Neural cell (in vitro differentiated cells): ENCODE results near the gene ISLR2.
"Not testable (repeated sequence)": the region's sequence is repeated elsewhere in the genome, so short reads cannot be mapped to it uniquely, and the experiment has no call there.

ENCODE experiments used
- CTCF ChIP-seq: fragments of 450-650 bp; IDR thresholded peaks from 2 replicates; pipeline ENCODE4 v1.5.1; 2014; ENCODE audit warnings: antibody characterized with exemption, mild to moderate bottlenecking, moderate library complexity; ENCODE audit not compliant: poor library complexity, severe bottlenecking
- EP300 ChIP-seq: fragments of 450-650 bp; conservative IDR thresholded peaks from 2 replicates; pipeline ENCODE4 v1.6.1; 2014; ENCODE audit warnings: antibody characterized with exemption, mild to moderate bottlenecking, moderate library complexity; ENCODE audit not compliant: poor library complexity, severe bottlenecking
- EZH2 ChIP-seq: fragments of 200-600, 300-800 bp; shearing (Covaris generic), sonication (generic); IDR thresholded peaks from 2 replicates; pipeline ENCODE4 v1.6.1; 2014; ENCODE audit warnings: antibody characterized with exemption, low read length, borderline replicate concordance, mild to moderate bottlenecking; ENCODE audit not compliant: insufficient read depth, poor library complexity, severe bottlenecking
- MXI1 ChIP-seq: fragments of 450-650 bp; conservative IDR thresholded peaks from 2 replicates; pipeline ENCODE4 v1.6.1; 2014; ENCODE audit warnings: antibody characterized with exemption, mild to moderate bottlenecking; ENCODE audit not compliant: poor library complexity, severe bottlenecking
- POLR2AphosphoS5 ChIP-seq: IDR thresholded peaks from 2 replicates; pipeline ENCODE4 v1.6.1; 2012
- RAD21 ChIP-seq: fragments of 450-650 bp; conservative IDR thresholded peaks from 2 replicates; pipeline ENCODE4 v1.6.1; 2014; ENCODE audit warnings: antibody characterized with exemption, mild to moderate bottlenecking, moderate library complexity
- SMC3 ChIP-seq: fragments of 450-650 bp; conservative IDR thresholded peaks from 2 replicates; pipeline ENCODE4 v1.6.1; 2014; ENCODE audit warnings: antibody characterized with exemption, mild to moderate bottlenecking, moderate library complexity; ENCODE audit not compliant: poor library complexity

- not testable (repeated sequence) for TF ChIP-seq CTCF, MXI1, POLR2AphosphoS5, RAD21, EZH2, SMC3, EP300
Observed at GRCh38 chr15:74160390-74160789, 30.0 kb downstream of the ISLR2 start.
